GM18517 (cell line): ENCODE results near the gene DTNB.

Source experiments
- ATAC-seq: cut with Tn5 transposase; IDR thresholded peaks from one replicate; pipeline ENCODE4 v1.9.1; 2021; ENCODE audit warnings: mild to moderate bottlenecking, moderate library complexity; ENCODE audit not compliant: unreplicated experiment

DTNB gene

DNA sequence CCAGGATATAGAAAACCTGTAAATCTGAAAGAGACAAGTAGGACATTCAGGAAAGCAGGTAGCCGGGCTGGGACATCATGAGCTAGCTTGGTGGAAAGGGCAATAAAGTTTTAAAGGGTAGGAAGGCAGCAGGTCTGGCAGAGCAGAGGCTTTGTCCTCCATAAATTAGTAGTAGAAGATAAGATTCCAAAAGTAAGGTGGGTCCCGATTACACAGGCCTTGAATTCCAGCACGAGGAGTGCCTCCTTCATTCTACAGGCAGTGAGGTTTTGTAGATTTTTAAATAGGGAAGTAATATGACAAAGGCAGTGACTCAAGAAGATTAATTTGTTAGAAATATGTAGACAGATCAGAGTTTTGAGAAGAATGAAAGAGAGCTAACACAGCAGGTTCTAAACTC, 160.7 kb downstream of the DTNB start:
- no peak for ATAC-seq

DNA sequence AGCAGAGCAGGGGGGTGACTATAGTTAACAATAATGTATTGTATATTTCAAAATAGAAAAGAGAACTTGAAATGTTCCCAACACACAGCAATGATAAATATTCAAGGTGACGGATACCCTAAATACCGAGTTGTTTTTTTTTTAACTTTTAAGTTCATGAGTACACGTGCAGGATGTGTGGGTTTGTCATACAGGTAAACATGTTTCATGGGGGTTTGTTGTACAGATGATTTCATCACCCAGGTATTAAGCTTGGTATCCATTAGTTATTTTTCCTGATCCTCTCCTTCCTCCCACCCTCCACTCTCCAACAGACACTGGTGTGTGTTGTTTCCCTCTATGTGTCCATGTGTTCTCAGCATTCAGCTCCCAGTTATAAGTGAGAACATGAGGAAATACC, 167.2 kb downstream of the DTNB start:
- no peak for ATAC-seq

- ATAC-seq, result no peak
Measured at GRCh38 chr2:25505622-25506021, 167.8 kb downstream of the DTNB start.

DNA sequence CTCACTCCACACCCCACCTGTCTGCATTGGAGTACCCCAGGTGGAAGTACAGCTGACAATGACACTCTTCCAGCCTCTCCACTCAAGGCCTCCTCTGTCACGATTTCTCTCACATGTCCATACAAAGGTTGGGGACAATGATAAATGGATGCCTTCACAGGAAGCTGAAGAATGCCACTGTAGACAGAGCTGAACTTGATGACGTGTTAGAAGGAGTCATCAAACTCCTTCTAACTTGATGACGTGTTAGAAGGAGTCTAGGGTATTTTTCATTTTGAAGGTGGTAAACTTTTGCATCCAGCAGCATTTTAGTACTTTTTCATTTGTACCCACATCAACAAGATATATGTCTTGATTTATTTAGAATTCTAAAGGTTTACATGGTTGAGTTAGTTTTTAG, 168.2 kb downstream of the DTNB start:
- no peak for ATAC-seq

GRCh38 chr2:25504266-25504665, 169.1 kb downstream of the DTNB start:
- ATAC-seq, result no peak

DNA sequence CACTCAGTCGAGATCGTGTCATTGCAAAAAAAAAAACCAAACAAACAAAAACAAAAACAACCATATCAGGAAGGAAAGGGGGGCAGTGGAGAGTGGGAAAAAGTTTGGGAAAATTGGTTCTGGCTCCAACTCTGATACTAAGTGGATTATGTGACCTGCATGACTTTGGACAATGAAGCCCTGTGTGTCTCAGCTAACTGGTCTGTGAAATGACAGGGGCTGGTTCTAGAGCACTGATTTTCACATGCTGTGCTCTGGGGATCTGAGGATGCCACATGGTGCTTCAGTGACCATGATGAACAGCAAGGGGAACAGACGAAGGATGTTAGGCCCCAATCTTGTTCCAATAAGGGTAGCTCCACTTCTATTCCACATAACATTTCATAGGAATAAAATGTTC, 174.2 kb downstream of the DTNB start:
- no peak for ATAC-seq

DNA sequence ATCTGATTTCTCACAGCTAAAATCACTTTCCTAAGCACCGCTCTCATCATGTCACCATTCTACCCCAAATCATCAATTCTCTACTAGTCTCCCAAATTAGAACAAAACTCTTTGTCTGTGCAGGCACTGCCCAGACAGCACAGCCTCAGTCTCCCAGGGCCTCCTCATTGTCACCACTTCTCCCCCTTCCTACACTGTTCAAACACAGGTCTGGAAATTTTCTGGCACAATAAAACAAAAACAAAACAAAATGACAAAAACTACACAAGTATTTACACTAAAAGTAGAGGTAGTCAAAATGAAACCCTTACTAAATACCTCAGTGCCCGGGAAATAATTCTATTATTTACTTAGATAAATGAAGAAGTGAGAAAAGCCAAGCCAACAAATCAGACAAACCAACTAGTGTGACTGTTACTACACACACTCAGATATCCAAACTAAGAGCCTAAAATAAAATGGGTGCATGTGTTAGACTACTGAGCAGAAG, 175.4 kb downstream of the DTNB start:
- ATAC-seq, result peak; percentile 79

- ATAC-seq, result peak; percentile 23
Measured at GRCh38 chr2:25497229-25497917, 176.0 kb downstream of the DTNB start.

GRCh38 chr2:25494616-25495015, 178.8 kb downstream of the DTNB start:
- no peak for ATAC-seq

DNA sequence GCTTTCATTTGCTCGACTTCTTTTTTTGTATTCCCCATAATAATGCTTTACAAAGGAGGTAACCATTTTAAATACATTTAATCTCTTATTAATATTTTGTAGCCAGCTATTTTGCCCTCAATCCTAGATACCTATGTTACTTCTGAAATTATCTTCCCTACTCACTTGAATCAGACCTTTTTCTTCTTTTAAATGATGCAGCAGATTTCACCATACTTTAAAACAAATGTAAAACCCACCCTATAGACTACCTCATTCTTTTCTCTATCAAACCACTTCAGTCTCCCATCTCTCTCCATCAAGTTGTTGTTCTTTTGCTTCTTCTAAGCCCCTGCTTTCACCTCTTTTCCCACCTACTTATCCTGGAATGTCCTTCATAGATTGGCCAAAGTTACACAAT, 180.2 kb downstream of the DTNB start:
- ATAC-seq, result no peak

DNA sequence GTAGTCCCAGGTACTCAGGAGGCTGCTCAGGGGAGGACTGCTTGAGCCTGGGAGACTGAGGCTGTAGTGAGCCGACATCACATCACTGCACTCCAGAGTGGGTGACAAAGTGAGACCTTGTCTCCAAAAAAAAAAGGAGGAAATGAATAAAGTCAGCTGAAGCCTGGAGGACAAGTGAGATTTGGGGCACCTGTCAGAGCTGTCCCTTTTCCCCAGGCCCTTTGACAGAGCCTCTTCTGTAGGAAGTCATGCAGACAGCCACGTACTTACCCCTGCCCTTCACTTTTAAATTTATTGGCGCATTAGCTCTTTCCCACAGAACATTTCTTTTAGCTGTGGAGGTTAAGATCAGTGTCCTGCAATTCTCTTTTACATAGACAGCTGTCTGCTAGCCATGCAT, 180.7 kb downstream of the DTNB start:
- ATAC-seq, result no peak

DNA sequence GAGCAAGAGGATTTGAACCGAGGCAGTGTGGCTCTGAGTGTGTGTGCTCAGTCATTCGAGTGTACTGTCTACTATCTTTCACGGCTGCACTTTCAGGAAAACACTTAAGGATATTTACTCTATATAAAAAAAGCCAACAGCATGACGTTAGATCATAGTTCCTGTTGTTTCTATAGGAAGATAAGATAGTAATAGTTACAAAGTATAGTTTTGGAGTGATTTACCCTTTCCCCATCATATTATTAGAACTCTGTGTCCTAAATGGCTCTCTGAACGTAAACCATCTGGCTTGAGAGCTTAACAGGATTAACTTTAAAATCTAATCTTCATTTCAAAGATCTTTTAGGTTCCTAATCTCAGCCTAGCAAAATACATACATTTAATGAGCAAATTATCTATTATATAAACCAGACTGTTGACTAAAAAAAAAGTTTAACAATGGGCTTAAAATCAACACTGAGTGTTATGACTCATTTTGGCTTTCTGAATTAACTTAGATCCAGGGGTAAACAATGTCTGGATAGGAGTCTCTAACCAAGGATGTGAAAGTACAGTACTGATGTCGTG, 181.3 kb downstream of the DTNB start:
- no peak for ATAC-seq

DNA sequence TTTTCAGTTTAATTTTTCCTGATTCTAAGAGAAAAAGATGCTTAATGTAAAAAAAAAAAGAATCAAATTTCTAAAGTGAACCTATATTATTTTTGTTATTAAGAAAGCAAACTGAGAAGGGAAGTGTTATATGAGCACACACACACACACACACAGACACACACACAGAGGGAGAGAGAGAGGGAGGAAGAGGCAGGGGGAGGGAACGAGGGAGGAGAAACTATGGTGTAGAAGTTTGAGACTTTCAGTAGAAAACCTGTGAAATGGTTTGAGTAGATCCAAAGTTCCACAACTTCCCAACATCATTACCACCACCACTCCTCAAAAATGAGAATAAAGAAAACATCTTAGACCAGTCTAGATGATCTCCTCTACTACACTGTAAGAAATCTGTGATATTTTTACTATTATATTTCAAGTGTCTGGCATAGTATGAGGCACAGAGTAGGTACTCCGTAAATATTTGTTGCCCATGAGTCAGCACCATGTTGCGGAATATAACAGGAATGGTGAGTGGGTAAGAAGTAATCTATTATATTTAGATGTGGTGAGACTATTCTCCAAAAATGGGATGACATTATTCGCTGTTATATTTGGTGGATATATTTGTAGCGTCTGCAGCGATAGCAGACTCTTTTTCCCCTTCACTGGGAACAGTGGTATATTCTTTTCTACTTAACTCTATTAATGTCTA, 182.2 kb downstream of the DTNB start:
- no peak for ATAC-seq

GRCh38 chr2:25490217-25490616, 183.2 kb downstream of the DTNB start:
- no peak for ATAC-seq

- no peak for ATAC-seq
Measured at GRCh38 chr2:25489631-25490030, 183.7 kb downstream of the DTNB start.

DNA sequence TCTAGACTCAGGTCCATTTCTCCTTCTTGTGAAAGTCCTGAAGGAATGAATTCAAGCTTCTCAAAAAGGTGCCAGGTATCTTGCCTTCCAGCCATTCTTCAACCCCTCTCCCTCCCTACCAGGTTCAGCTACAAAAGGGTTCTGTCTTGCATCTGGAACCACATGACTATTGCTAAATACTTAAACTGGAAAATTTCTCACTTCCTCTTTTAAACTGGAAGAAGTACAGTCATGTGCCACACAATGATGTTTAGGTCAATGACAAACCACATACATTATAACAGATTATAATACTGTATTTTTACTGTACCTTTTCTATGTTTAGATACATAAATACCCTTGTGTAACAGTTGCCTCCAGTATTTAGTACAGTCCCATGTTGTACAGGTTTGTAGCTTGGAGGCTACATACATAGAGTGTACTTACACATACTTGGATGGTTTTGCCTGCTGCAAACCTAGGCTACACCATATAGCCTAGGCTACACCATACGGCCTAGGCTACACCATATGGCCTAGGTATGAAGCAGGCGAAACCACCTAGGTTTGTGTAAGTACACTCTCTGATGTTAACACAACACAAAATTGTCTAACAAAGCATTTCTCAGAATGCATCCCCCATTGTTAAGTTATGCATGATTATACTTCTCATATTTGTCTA, 189.6 kb downstream of the DTNB start:
- ATAC-seq, result peak; percentile 71

- ATAC-seq, result no peak
Measured at GRCh38 chr2:25482341-25482740, 191.0 kb downstream of the DTNB start.

GRCh38 chr2:25481381-25482300, 191.7 kb downstream of the DTNB start:
- no peak for ATAC-seq

DNA sequence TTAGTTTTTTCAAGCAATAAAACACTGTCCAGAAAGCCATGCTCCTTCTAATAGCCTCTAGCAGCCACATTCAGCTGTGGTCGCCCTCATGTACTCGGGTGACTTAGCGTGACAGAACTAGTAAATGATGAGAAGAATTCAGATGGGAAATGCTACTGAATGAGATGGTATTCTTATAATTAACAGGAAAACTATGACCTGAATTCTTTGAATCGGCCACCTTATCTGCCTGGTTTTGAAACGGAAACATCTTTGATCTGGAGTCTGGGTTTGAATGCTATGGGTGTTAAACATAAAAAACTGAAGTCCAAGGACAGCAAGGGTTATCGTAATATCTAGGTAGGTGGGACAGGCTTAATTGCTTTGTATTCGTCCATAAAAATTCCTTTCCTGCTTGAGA, 192.8 kb downstream of the DTNB start:
- ATAC-seq, result no peak

GRCh38 chr2:25479761-25480160, 193.6 kb downstream of the DTNB start:
- no peak for ATAC-seq

DNA sequence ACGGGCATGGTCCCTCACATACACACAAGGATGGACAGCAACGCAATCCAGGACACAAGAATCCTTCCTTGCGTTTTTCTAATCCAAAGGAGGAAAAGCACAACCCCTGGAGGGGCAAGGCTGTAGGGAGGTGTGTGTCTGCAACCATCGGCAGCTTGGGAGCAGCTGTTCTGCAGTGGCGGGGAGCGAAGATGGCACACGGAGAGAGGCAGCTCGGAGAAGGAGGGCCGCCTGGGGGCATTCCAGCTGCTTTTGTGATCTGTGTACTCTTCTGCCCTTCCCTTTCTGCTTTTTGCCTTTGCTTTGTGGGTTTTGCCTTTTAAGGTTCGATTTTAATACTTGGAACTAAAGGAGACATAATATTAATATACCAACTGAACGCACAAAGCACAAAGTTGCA, 194.6 kb downstream of the DTNB start:
- no peak for ATAC-seq
